H1 (cell line): ENCODE data around the gene ITM2B. TPM values are rescaled to one million over a fixed set of nuclear protein-coding genes. Genes with fewer than 3 reads are reported as not detected.

Source experiments
- CTCF ChIA-PET: fragments of 300-600 bp; sonication (Branson Sonifier 250); formaldehyde crosslinking; loops from one replicate; lab custom pipeline; 2021; ENCODE audit not compliant: partially characterized antibody; lab: Charles Lee
- POLR2A ChIA-PET: fragments of 300-600 bp; sonication (Branson Sonifier 250); formaldehyde crosslinking; loops from one replicate; lab custom pipeline; 2021; ENCODE audit warnings: inconsistent platforms; ENCODE audit not compliant: partially characterized antibody; lab: Charles Lee
- DNase-seq, 2 experiments: peaks; one replicate each; pipeline versions ENCODE4 v3.0.0 to v3.0.0-alpha.2; 2010 to 2022; ENCODE audit warnings: low spot score in 2 of 2, low read depth in 1 of 2, mixed read lengths in 1 of 2
- FAIRE-seq: peaks from 2 replicates; lab custom pipeline; 2011; peaks lifted over from hg19 to GRCh38; lab: Jason Lieb, UNC
- H2AFZ ChIP-seq: 2 replicates; pipeline ENCODE4 v1.8.1; 2012; ENCODE audit warnings: low read length, inconsistent platforms
- H2AK5ac ChIP-seq: 2 replicates; pipeline ENCODE4 v1.6.1; 2013; ENCODE audit warnings: low read depth, low read length
- H2BK120ac ChIP-seq: replicated peaks from 2 replicates; pipeline ENCODE3; 2013; ENCODE audit warnings: low read depth, low read length, inconsistent platforms
- H2BK12ac ChIP-seq: 2 replicates; pipeline ENCODE4 v1.6.1; 2013; ENCODE audit warnings: low read depth, low read length
- H2BK15ac ChIP-seq: 2 replicates; pipeline ENCODE4 v1.6.1; 2013; ENCODE audit warnings: low read length
- H2BK20ac ChIP-seq: 2 replicates; pipeline ENCODE4 v1.6.1; 2013; ENCODE audit warnings: low read length
- H2BK5ac ChIP-seq: 2 replicates; pipeline ENCODE4 v1.6.1; 2013; ENCODE audit warnings: low read depth, low read length
- H3K14ac ChIP-seq: 2 replicates; pipeline ENCODE4 v1.6.1; 2013; ENCODE audit warnings: inconsistent platforms; ENCODE audit not compliant: insufficient read length
- H3K18ac ChIP-seq: 2 replicates; pipeline ENCODE4 v1.6.1; 2013; ENCODE audit warnings: low read length; ENCODE audit errors: extremely low read depth
- H3K23ac ChIP-seq: 2 replicates; pipeline ENCODE4 v1.6.1; 2013; ENCODE audit warnings: inconsistent platforms; ENCODE audit not compliant: insufficient read length
- H3K23me2 ChIP-seq: 2 replicates; pipeline ENCODE4 v1.6.1; 2013; ENCODE audit warnings: low read depth, low read length
- H3K27ac ChIP-seq: 2 replicates; pipeline ENCODE4 v1.6.1; 2011; ENCODE audit warnings: low read depth, low read length, inconsistent platforms
- H3K27me3 ChIP-seq, 4 experiments: replicated peaks in 1 of 4; 1 replicate in 1 of 4; 2 replicates in 3 of 4; pipeline versions ENCODE4 v1.6.1 to v1.8.1; 2011 to 2013; ENCODE audit warnings: low read length in 3 of 4, mild to moderate bottlenecking in 3 of 4, inconsistent platforms in 2 of 4, mixed read lengths in 2 of 4, moderate library complexity in 1 of 4; ENCODE audit not compliant: control insufficient read depth in 3 of 4, insufficient read depth in 3 of 4; ENCODE audit errors: extremely low read depth in 1 of 4
- H3K36me3 ChIP-seq, 4 experiments: 2 replicates each; pipeline versions ENCODE4 v1.6.1 to v1.8.1; 2011 to 2013; ENCODE audit warnings: mild to moderate bottlenecking in 4 of 4, low read length in 3 of 4, moderate library complexity in 2 of 4, control low read depth in 1 of 4, inconsistent platforms in 1 of 4; ENCODE audit not compliant: insufficient read depth in 4 of 4, control insufficient read depth in 2 of 4
- H3K4ac ChIP-seq: replicated peaks from 2 replicates; pipeline ENCODE3; 2013; ENCODE audit warnings: low read length, low read depth, mixed read lengths, inconsistent platforms; ENCODE audit not compliant: insufficient read length
- H3K4me1 ChIP-seq, 4 experiments: replicated peaks in 1 of 4; 1 replicate in 1 of 4; 2 replicates in 3 of 4; pipeline versions ENCODE4 v1.6.1 to v1.8.1; 2011 to 2013; ENCODE audit warnings: low read length in 3 of 4, inconsistent platforms in 2 of 4, mixed read lengths in 1 of 4; ENCODE audit not compliant: insufficient read depth in 4 of 4, control insufficient read depth in 3 of 4
- H3K4me2 ChIP-seq, 2 experiments: 2 replicates each; pipeline versions ENCODE4 v1.6.1 to v1.8.1; 2011 to 2013; ENCODE audit warnings: low read depth in 2 of 2, low read length in 2 of 2, control low read depth in 1 of 2, inconsistent platforms in 1 of 2, mild to moderate bottlenecking in 1 of 2; ENCODE audit not compliant: insufficient read depth in 1 of 2
- H3K4me3 ChIP-seq, 4 experiments: fragments of 200-600, 300-600 bp in 1 of 4; sonication (generic), shearing (Covaris generic), sonication (Bioruptor Twin) in 1 of 4; 2 replicates each; pipeline versions ENCODE4 v1.5.1 to v1.8.1; 2011 to 2016; ENCODE audit warnings: low read length in 4 of 4, low read depth in 3 of 4, control low read depth in 2 of 4, inconsistent platforms in 2 of 4, mild to moderate bottlenecking in 2 of 4, mixed read lengths in 1 of 4, moderate library complexity in 1 of 4; ENCODE audit not compliant: insufficient read depth in 2 of 4; ENCODE audit errors: extremely low read depth in 1 of 4
- H3K56ac ChIP-seq: replicated peaks from 2 replicates; pipeline ENCODE3; 2013; ENCODE audit warnings: low read depth, mild to moderate bottlenecking, mixed read lengths, low read length, inconsistent platforms; ENCODE audit not compliant: insufficient read length
- H3K79me1 ChIP-seq: 2 replicates; pipeline ENCODE4 v1.6.1; 2013; ENCODE audit warnings: low read depth, low read length, control low read depth
- H3K79me2 ChIP-seq, 2 experiments: 2 replicates each; pipeline versions ENCODE4 v1.6.1 to v1.8.1; 2012 to 2013; ENCODE audit warnings: low read length in 2 of 2, mild to moderate bottlenecking in 2 of 2, inconsistent platforms in 1 of 2; ENCODE audit not compliant: insufficient read depth in 2 of 2, control insufficient read depth in 1 of 2
- H3K9ac ChIP-seq, 4 experiments: replicated peaks in 1 of 4; 1 replicate in 1 of 4; 2 replicates in 3 of 4; pipeline versions ENCODE4 v1.6.1 to v1.8.1; 2011 to 2013; ENCODE audit warnings: low read depth in 3 of 4, low read length in 3 of 4, control low read depth in 2 of 4, mild to moderate bottlenecking in 2 of 4, moderate library complexity in 2 of 4, inconsistent platforms in 1 of 4; ENCODE audit errors: extremely low read depth in 1 of 4
- H3K9me3 ChIP-seq, 2 experiments: 2 replicates each; pipeline versions ENCODE4 v1.6.1 to v1.8.1; 2012 to 2013; ENCODE audit warnings: mild to moderate bottlenecking in 2 of 2, moderate library complexity in 2 of 2, control low read depth in 1 of 2, inconsistent platforms in 1 of 2, low read depth in 1 of 2, low read length in 1 of 2, mixed read lengths in 1 of 2; ENCODE audit not compliant: insufficient read depth in 2 of 2
- H4K20me1 ChIP-seq, 2 experiments: replicated peaks in 1 of 2; 2 replicates each; pipeline versions ENCODE3 to v1.8.1; 2011 to 2013; ENCODE audit warnings: inconsistent platforms in 2 of 2, low read length in 2 of 2, mild to moderate bottlenecking in 1 of 2; ENCODE audit not compliant: insufficient read depth in 2 of 2, control insufficient read depth in 1 of 2
- H4K5ac ChIP-seq: 2 replicates; pipeline ENCODE4 v1.6.1; 2013; ENCODE audit warnings: low read length, low read depth, mixed read lengths, inconsistent platforms; ENCODE audit not compliant: insufficient read length
- H4K8ac ChIP-seq: 2 replicates; pipeline ENCODE4 v1.8.0; 2013; ENCODE audit warnings: mild to moderate bottlenecking, moderate library complexity, low read length, inconsistent platforms; ENCODE audit not compliant: insufficient read depth; ENCODE audit errors: extremely low read depth
- H4K91ac ChIP-seq: replicated peaks from 2 replicates; pipeline ENCODE3; 2013; ENCODE audit warnings: low read length, mixed read lengths, inconsistent platforms; ENCODE audit not compliant: insufficient read length
- ASH2L ChIP-seq: fragments of 200-600, 300-600 bp; sonication (generic); IDR thresholded peaks from one replicate; pipeline ENCODE4 v1.7.1; 2017; ENCODE audit warnings: low read length
- EGR1 ChIP-seq: IDR thresholded peaks from 2 replicates; pipeline ENCODE4 v1.6.1; 2011; ENCODE audit warnings: low read depth, low read length, borderline replicate concordance
- GABPA ChIP-seq: IDR thresholded peaks from 2 replicates; pipeline ENCODE4 v1.6.1; 2011; ENCODE audit warnings: mild to moderate bottlenecking, low read length, moderate library complexity, borderline replicate concordance; ENCODE audit not compliant: insufficient read depth
- KDM5A ChIP-seq: fragments of 200-600 bp; IDR thresholded peaks from 2 replicates; pipeline ENCODE4 v1.7.1; 2012; ENCODE audit warnings: mild to moderate bottlenecking, low read length, inconsistent platforms, mixed read lengths
- PHF8 ChIP-seq: fragments of 200-600 bp; sonication (generic); conservative IDR thresholded peaks from 2 replicates; pipeline ENCODE4 v1.7.1; 2012; ENCODE audit warnings: low read depth, mild to moderate bottlenecking, inconsistent platforms, low read length, moderate library complexity
- POU5F1 ChIP-seq: IDR thresholded peaks from 2 replicates; pipeline ENCODE4 v1.6.1; 2011; ENCODE audit warnings: low read depth, mild to moderate bottlenecking, low read length, moderate library complexity
- RAD21 ChIP-seq, 2 experiments: IDR thresholded peaks in 1 of 2; conservative IDR thresholded peaks in 1 of 2; 2 replicates each; pipeline ENCODE4 v1.6.1; 2011; ENCODE audit warnings: low read depth in 2 of 2, low read length in 2 of 2, improper control_type of control experiment in 1 of 2, inconsistent platforms in 1 of 2, mild to moderate bottlenecking in 1 of 2, moderate library complexity in 1 of 2
- SP1 ChIP-seq: IDR thresholded peaks from 2 replicates; pipeline ENCODE4 v1.6.1; 2011; ENCODE audit warnings: low read depth, low read length
- TAF1 ChIP-seq: IDR thresholded peaks from 2 replicates; pipeline ENCODE4 v1.6.1; 2011; ENCODE audit warnings: mild to moderate bottlenecking, low read depth, low read length
- TAF7 ChIP-seq: optimal IDR thresholded peaks from 2 replicates; pipeline ENCODE3; 2011; ENCODE audit warnings: low read depth, mild to moderate bottlenecking, inconsistent platforms, low read length, moderate library complexity, borderline replicate concordance
- TBP ChIP-seq: IDR thresholded peaks from 2 replicates; pipeline ENCODE4 v1.6.1; 2011; ENCODE audit warnings: low read depth, low read length, improper control_type of control experiment
- WGBS, 2 experiments: shearing (Covaris generic) in 1 of 2; methylation state at CpG; one replicate each; pipeline versions ENCODE4 v1.1.6 to v1.1.7; 2013 to 2015; ENCODE audit warnings: low lambda C conversion rate in 2 of 2, mixed read lengths in 2 of 2, inconsistent platforms in 1 of 2, low coverage in 1 of 2, missing lambda C conversion rate in 1 of 2; ENCODE audit not compliant: insufficient replicate concordance in 2 of 2, insufficient coverage in 1 of 2, insufficient read length in 1 of 2; ENCODE audit errors: extremely low coverage in 1 of 2, missing lambda C conversion rate in 1 of 2; 5-methylcytosine and 5-hydroxymethylcytosine counted together
- polyA plus RNA-seq, 7 experiments: library from polyadenylated mRNA; depleted of rRNA in 3 of 7; stranded (reverse) in 5 of 7; unstranded in 2 of 7; fragments of >200 nt in 5 of 7; fragments of 200-250 nt in 2 of 7; gene quantifications; 1 replicate in 5 of 7; 2 replicates in 1 of 7; 4 replicates in 1 of 7; pipeline versions ENCODE4 v1.2.1 to v1.2.3, GENCODE V29; 2011 to 2013; ENCODE audit warnings: missing spikeins in 2 of 7, mixed read lengths in 2 of 7
- total RNA-seq: library from RNA; stranded (reverse); fragmentation: NEBNext Ultra II Directional; extraction: Animal tissue kit (Norgen Biotek cat#: 25700); gene quantifications from 2 replicates; pipeline ENCODE4 v1.2.1, GENCODE V29; 2021

Gene ITM2B
- total and polyA plus RNA-seq, 2 of the 8 experiments (the other 6 are each of a cell fraction or from before 2014, with no cell fraction given): 132 to 184 TPM

DNA sequence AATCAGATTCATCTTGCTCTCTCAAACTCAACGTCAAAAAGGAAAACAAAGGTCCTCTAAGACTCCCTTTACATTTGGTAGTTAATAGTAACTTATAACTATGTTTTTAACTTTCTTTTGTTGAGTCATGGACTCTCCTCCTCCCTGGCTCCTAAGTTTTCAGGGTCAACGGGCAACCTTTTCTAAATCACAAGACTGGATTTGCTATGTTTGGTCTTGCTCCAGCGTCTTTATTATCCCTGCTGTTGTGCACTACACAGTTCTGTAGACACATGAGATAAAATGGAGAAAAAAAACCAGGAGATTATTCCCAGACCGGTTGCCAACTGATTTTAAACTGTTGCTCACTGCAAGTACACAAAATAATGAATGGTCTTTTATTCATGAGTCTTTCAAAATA is 1.9 kb upstream of the ITM2B start:
- Histone ChIP-seq H3K4me2 (no peak overlapping the region), H2BK20ac (no peak overlapping the region), H2AFZ (no peak overlapping the region), H3K4ac (no peak overlapping the region), H3K14ac (no peak overlapping the region), H2AK5ac (no peak overlapping the region), H3K9ac (no peak overlapping the region), H3K23me2 (peaks cover 4% of the 10 kb centered on the region; the same call in 1 of the 2 replicates), H3K27ac (no peak overlapping the region), H3K56ac (no peak overlapping the region), H2BK120ac (no peak overlapping the region), H4K8ac (no peak overlapping the region), H4K5ac (no peak overlapping the region), H3K18ac (no peak overlapping the region), H2BK15ac (no peak overlapping the region), H4K91ac (no peak overlapping the region), H3K36me3 (no peaks in the 10 kb centered on the region), H3K79me1 (no peaks in the 10 kb centered on the region), H3K23ac (no peak overlapping the region), H3K4me1 (peaks cover 0 to 4% (median 2%) of the 10 kb centered on the region in 4 experiments; a peak in 4 of 7 replicates), H4K20me1 (no peaks in the 10 kb centered on the region), H3K27me3 (peaks cover 0 to 8% (median 3%) of the 10 kb centered on the region in 4 experiments; a peak in 3 of 7 replicates), H2BK5ac (no peak overlapping the region), H3K79me2 (peaks cover 0 to 26% of the 10 kb centered on the region in 2 experiments; a peak in 2 of 4 replicates), H3K4me3 (no peak overlapping the region), H3K9me3 (no peaks in the 10 kb centered on the region), H2BK12ac (no peak overlapping the region)
- FAIRE-seq (no peak), DNase-seq (no peak)
- WGBS, 2 experiments: 91% methylated on average over 4 of the region's 4 CpGs; no CpG with 5 or more reads in 1 of the 2 experiments
- ChIA-PET POLR2A (interaction anchor here (1.0 to 1.9 kb wide), 3 partner anchors 10 to 193 kb away, joined by 4 read pairs; partner anchors contain the start of gene NUDT15), CTCF (interaction anchor here (2.8 kb wide), 1 partner anchor 104 kb away, joined by 8 read pairs; no protein-coding TSS in a partner anchor)
- TF ChIP-seq EGR1: no peak
- TF ChIP-seq POU5F1: no peak
- TF ChIP-seq TAF1: no peak
- no peak for TF ChIP-seq ASH2L
- no peak for TF ChIP-seq GABPA
- no peak for TF ChIP-seq SP1
- no peak for TF ChIP-seq PHF8
- no peak for TF ChIP-seq KDM5A
- no peak for TF ChIP-seq TBP
- TF ChIP-seq RAD21 (IDR thresholded peaks at IDR 0.05 in 1 of 2, conservative IDR thresholded peaks at IDR 0.05 in 1 of 2; ENCODE audit: low read depth in 2 of 2, low read length in 2 of 2): no peak
- no peak for TF ChIP-seq TAF7
